SH-SY5Y (cell line): ENCODE results near the gene PLBD2.

Experiments
- GATA2 ChIP-seq: IDR thresholded peaks from 2 replicates; pipeline ENCODE4 v1.6.1; 2011; ENCODE audit warnings: mild to moderate bottlenecking, low read depth, low read length
- GATA3 ChIP-seq: IDR thresholded peaks from 2 replicates; pipeline ENCODE4 v1.6.1; 2011; ENCODE audit warnings: low read depth, mild to moderate bottlenecking, low read length, moderate library complexity

DNA sequence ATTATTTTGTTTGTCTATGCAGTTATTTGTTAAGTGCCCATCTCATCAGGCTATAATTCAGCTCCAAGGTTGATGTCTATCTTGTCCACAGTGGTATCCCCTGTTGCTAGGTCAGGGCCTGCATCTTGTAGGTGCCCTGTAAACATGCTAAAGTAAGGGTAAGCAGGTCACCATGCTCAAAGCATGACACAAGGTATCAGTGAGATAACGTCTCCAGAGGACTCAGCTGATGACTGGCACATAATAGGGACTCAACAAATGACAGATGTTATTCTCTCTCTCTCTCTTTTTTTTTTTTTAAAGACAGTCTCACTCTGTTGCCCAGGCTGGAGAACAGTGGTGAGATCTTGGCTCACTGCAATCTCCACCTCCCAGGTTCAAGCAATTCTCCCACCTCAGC, 66.1 kb downstream of the PLBD2 start:
- TF ChIP-seq GATA2, result no peak
- TF ChIP-seq GATA3, result no peak
